OCI-LY3 (cell line): ENCODE measurements around the gene CHRFAM7A.
"Not testable (repeated sequence)": the region's sequence is repeated elsewhere in the genome, so short reads cannot be mapped to it uniquely, and the experiment has no call there.

Source experiments
- CTCF ChIP-seq: fragments of 200-600, 300-600 bp; sonication (generic); IDR thresholded peaks from 2 replicates; pipeline ENCODE4 v1.5.1; 2014; ENCODE audit warnings: antibody characterized with exemption, low read length, low read depth
- EZH2phosphoT487 ChIP-seq: fragments of 200-600 bp; shearing (Covaris generic); IDR thresholded peaks from 2 replicates; pipeline ENCODE4 v1.6.1; 2018; ENCODE audit warnings: antibody characterized with exemption, mixed run types, low read depth

GRCh38 chr15:30393664-30393991 lies 288 bp upstream of the CHRFAM7A start:
- not testable (repeated sequence) for TF ChIP-seq CTCF, EZH2phosphoT487
